Testis (tissue), 3 donors: Measurements from ENCODE around the gene HOMER3. TPM values are rescaled to one million over a fixed set of nuclear protein-coding genes. Genes with fewer than 3 reads are reported as not detected.

Experiments used
- DNase-seq: peaks from one replicate; pipeline ENCODE4 v3.0.0-alpha.2; 2019
- H3K27ac ChIP-seq, 2 donors: fragments of 200-600 bp; sonication (generic); one replicate each; pipeline ENCODE4 v1.5.1; 2019
- H3K27me3 ChIP-seq: fragments of 200-600 bp; sonication (generic); one replicate; pipeline ENCODE4 v1.5.1; 2019
- H3K36me3 ChIP-seq: fragments of 200-600 bp; sonication (generic); one replicate; pipeline ENCODE4 v1.5.1; 2017; ENCODE audit warnings: low read depth; ENCODE audit errors: missing control alignments
- H3K4me1 ChIP-seq: fragments of 200-600 bp; sonication (generic); one replicate; pipeline ENCODE4 v1.5.1; 2019
- H3K4me3 ChIP-seq, 2 donors: fragments of 200-600 bp; sonication (generic); one replicate each; pipeline ENCODE4 v1.5.1; 2017 to 2019
- H3K9me3 ChIP-seq: fragments of 200-600 bp; sonication (generic); one replicate; pipeline ENCODE4 v1.5.1; 2017
- CTCF ChIP-seq, 3 experiments: fragments of 450-650 bp in 2 of 3; fragments of 200-600 bp in 1 of 3; sonication (generic) in 1 of 3; IDR thresholded peaks; one replicate each; pipeline ENCODE4 v1.5.1; 2016 to 2019; ENCODE audit warnings: antibody characterized with exemption in 3 of 3, mild to moderate bottlenecking in 2 of 3, moderate library complexity in 1 of 3
- POLR2A ChIP-seq: fragments of 450-650 bp; IDR thresholded peaks from one replicate; pipeline ENCODE4 v1.6.1; 2017; ENCODE audit warnings: antibody characterized with exemption, mild to moderate bottlenecking, moderate library complexity
- WGBS, 2 donors: methylation state at CpG; one replicate each; pipeline ENCODE4 v1.1.5; 2018; 5-methylcytosine and 5-hydroxymethylcytosine counted together
- intact Hi-C: fragments of 100-400 bp; cut with DNase I; formaldehyde crosslinking; loops from one replicate; pipeline ENCODE4 v1.15.1; 2023; ENCODE audit warnings: low total_unique reads
- polyA plus RNA-seq: library from polyadenylated mRNA; stranded (reverse); fragments of 350-450 nt; fragmentation: Illumina TruSeq; extraction: RNeasy Lipid Tissue Mini Kit (QIAGEN cat#74804); gene quantifications from one replicate; pipeline ENCODE4 v1.2.3, GENCODE V29; 2014; ENCODE audit warnings: low read depth, low replicate concordance; ENCODE audit not compliant: insufficient read depth
- total RNA-seq, 2 donors: library from RNA; depleted of rRNA; stranded (reverse); fragments of >200 nt; gene quantifications; one replicate each; pipeline ENCODE4 v1.2.3, GENCODE V29; 2016

The HOMER3 gene
- total and polyA plus RNA-seq, 3 donors from 2014 or later, result 19.9 to 39.6 (median 31.3) TPM

- peak overlapping the region in 1 of 2 donors; percentile 72 for H3K27ac ChIP-seq
- H3K4me3 ChIP-seq, result peak overlapping the region; percentile 68 to 70
- peak; percentile 50 for DNase-seq
- H3K36me3 ChIP-seq, result no peaks in the 10 kb centered on the region
- WGBS, 2 donors, result 0 to 1% methylated on average over 14 to 47 of the region's 47 CpGs
- H3K4me1 ChIP-seq, result peaks cover 9% of the 10 kb centered on the region
- no peak for TF ChIP-seq POLR2A
- TF ChIP-seq CTCF (IDR thresholded peaks at IDR 0.05), result no peak
- no peaks in the 10 kb centered on the region for H3K9me3 ChIP-seq
- no peaks in the 10 kb centered on the region for H3K27me3 ChIP-seq
- intact Hi-C loops, result no loop called here
Observed at GRCh38 chr19:18939922-18940768, 872 bp downstream of the HOMER3 start.

GRCh38 chr19:18939163-18939562, 1.9 kb downstream of the HOMER3 start:
- Histone ChIP-seq H3K9me3 (no peaks in the 10 kb centered on the region), H3K4me3 (no peak overlapping the region), H3K4me1 (peaks cover 9% of the 10 kb centered on the region), H3K27me3 (no peaks in the 10 kb centered on the region), H3K36me3 (no peaks in the 10 kb centered on the region), H3K27ac (no peak overlapping the region)
- WGBS, 2 donors, result 83% methylated on average over 3 of the region's 3 CpGs
- DNase-seq, result no peak
- intact Hi-C loops, result no loop called here
- TF ChIP-seq CTCF (IDR thresholded peaks at IDR 0.05) (no peak), POLR2A (no peak)

GRCh38 chr19:18933297-18933696, 7.7 kb downstream of the HOMER3 start:
- Histone ChIP-seq H3K27ac (no peak overlapping the region), H3K9me3 (no peaks in the 10 kb centered on the region), H3K4me1 (no peaks in the 10 kb centered on the region), H3K27me3 (no peaks in the 10 kb centered on the region), H3K4me3 (no peak overlapping the region), H3K36me3 (no peaks in the 10 kb centered on the region)
- no peak for DNase-seq
- WGBS, 2 donors, result 56 to 76% methylated on average over 13 of the region's 13 CpGs
- intact Hi-C loops, result no loop called here
- no peak for TF ChIP-seq POLR2A
- TF ChIP-seq CTCF (IDR thresholded peaks at IDR 0.05), result no peak

GRCh38 chr19:18932216-18932841, 8.7 kb downstream of the HOMER3 start:
- Histone ChIP-seq H3K4me3 (peak overlapping the region in 1 of 2 donors; percentile 48), H3K27ac (no peak overlapping the region), H3K36me3 (no peaks in the 10 kb centered on the region), H3K4me1 (no peaks in the 10 kb centered on the region), H3K9me3 (no peaks in the 10 kb centered on the region), H3K27me3 (no peaks in the 10 kb centered on the region)
- WGBS, 2 donors, result 30 to 45% methylated on average over 25 to 37 of the region's 37 CpGs
- intact Hi-C loops, result no loop called here
- TF ChIP-seq CTCF (IDR thresholded peaks at IDR 0.05) (no peak), POLR2A (no peak)
- peak; percentile 85 for DNase-seq
